Neural cell (in vitro differentiated cells): ENCODE data around the gene RABEPK.

Experiments used
- CTCF ChIP-seq: fragments of 450-650 bp; IDR thresholded peaks from 2 replicates; pipeline ENCODE4 v1.5.1; 2014; ENCODE audit warnings: antibody characterized with exemption, mild to moderate bottlenecking, moderate library complexity; ENCODE audit not compliant: poor library complexity, severe bottlenecking
- EP300 ChIP-seq: fragments of 450-650 bp; conservative IDR thresholded peaks from 2 replicates; pipeline ENCODE4 v1.6.1; 2014; ENCODE audit warnings: antibody characterized with exemption, mild to moderate bottlenecking, moderate library complexity; ENCODE audit not compliant: poor library complexity, severe bottlenecking
- EZH2 ChIP-seq: fragments of 200-600, 300-800 bp; shearing (Covaris generic), sonication (generic); IDR thresholded peaks from 2 replicates; pipeline ENCODE4 v1.6.1; 2014; ENCODE audit warnings: antibody characterized with exemption, low read length, borderline replicate concordance, mild to moderate bottlenecking; ENCODE audit not compliant: insufficient read depth, poor library complexity, severe bottlenecking
- MXI1 ChIP-seq: fragments of 450-650 bp; conservative IDR thresholded peaks from 2 replicates; pipeline ENCODE4 v1.6.1; 2014; ENCODE audit warnings: antibody characterized with exemption, mild to moderate bottlenecking; ENCODE audit not compliant: poor library complexity, severe bottlenecking
- POLR2AphosphoS5 ChIP-seq: IDR thresholded peaks from 2 replicates; pipeline ENCODE4 v1.6.1; 2012
- REST ChIP-seq: IDR thresholded peaks from 2 replicates; pipeline ENCODE4 v1.6.1; 2012; ENCODE audit warnings: borderline replicate concordance
- SMC3 ChIP-seq: fragments of 450-650 bp; conservative IDR thresholded peaks from 2 replicates; pipeline ENCODE4 v1.6.1; 2014; ENCODE audit warnings: antibody characterized with exemption, mild to moderate bottlenecking, moderate library complexity; ENCODE audit not compliant: poor library complexity
- TAF1 ChIP-seq: IDR thresholded peaks from 2 replicates; pipeline ENCODE4 v1.6.1; 2012; ENCODE audit warnings: low read depth

DNA sequence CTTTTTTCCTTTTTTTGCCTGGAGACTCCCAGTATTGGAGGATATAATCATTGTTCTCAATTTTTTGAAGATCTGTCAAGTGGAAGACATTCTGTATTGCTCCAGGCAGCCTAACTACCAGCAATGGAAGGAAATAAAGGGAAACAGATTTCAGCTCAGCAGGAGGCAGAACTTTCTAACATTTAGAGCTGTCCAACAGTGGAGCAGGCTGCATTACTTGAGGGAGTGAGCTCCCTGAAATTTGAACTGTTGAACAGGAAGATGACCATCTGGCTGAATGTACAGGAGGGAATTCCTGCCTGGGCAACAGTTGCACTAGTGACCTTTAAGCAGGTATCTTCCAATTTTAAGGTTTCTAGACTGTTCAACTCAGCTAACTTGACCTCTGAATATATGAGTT lies 60.2 kb downstream of the RABEPK start:
- TF ChIP-seq CTCF (no peak), EZH2 (no peak), EP300 (no peak), REST (no peak), SMC3 (no peak), MXI1 (no peak), POLR2AphosphoS5 (no peak), TAF1 (no peak)
